GM12874 (cell line): Measurements from ENCODE around the gene FNDC3B.

ENCODE experiments used
- CTCF ChIP-seq: IDR thresholded peaks from 2 replicates; pipeline ENCODE4 v1.5.1; 2011; ENCODE audit warnings: low read depth, mild to moderate bottlenecking, control low read depth, low read length, moderate library complexity; ENCODE audit not compliant: insufficient read depth

FNDC3B gene

GRCh38 chr3:172352786-172353185, 313.4 kb downstream of the FNDC3B start:
- no peak for TF ChIP-seq CTCF

DNA sequence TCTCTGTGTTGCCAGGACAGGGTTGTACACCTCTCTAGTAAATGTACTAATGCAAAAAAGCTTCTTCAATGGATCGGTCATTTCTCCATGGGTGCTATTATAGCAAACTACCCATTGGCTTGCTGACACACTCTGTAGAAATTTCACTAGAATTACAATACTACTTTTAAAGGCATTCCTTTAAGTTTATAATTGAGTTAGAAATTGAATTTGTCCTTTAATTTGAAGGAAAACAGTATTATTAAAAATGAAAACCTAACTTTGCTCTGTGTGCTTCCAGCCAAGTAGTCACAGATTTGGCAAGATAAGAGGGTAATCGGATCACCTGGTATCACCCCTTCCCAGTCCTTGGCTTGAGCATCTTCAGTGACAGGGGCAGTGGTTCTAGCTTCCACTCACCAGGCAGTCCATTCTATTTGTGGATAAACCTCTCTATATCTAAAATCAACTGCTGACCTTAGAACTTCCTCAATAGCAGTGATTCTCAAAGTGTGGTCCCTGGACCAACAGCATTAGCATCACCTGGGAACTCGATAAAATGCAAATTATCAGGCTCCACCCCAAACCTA, 315.6 kb downstream of the FNDC3B start:
- TF ChIP-seq CTCF = no peak

DNA sequence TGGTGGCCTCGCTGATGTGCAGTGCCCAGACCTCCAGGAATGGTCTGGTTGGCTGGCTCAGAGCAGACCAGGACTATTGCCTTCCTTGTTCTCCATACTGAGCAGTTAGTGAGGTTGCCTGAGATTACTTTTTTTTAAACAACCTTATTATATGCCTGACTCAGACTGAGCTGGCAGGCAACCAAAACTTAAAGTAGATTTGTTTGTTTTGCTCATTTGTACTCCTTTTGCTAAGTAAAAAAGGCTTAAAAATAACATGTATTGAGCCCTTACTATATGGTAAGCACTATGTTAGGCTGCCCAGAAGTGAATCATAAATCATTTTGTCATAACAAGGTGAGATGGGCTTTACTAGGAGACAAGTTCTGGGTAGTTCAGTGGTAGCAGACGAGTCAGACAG, 316.5 kb downstream of the FNDC3B start:
- no peak for TF ChIP-seq CTCF

- no peak for TF ChIP-seq CTCF
These were observed 317.0 kb downstream of the FNDC3B start for GRCh38 chr3:172356427-172356826.

- no peak for TF ChIP-seq CTCF
These were observed 318.7 kb downstream of the FNDC3B start for GRCh38 chr3:172357850-172358754.

DNA sequence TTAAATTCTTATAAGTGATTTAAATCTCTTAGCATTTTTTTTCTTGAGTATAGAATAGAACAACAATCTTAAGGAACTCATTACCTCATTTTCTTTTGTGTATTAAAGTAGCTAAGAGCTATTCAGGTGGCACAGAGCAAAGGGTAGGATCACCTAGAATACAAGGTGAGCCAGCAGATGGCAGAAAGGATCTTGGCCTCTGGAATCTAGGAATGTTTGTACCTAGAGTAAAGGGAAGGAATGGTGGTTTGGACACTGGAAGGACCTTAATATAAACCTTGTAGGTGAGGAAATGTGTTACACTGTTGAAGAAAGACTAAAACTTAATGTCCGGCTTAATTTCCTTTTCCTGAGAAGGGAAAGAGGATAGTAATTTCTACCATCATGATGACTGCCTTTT, 319.9 kb downstream of the FNDC3B start:
- no peak for TF ChIP-seq CTCF

GRCh38 chr3:172359996-172360395, 320.6 kb downstream of the FNDC3B start:
- no peak for TF ChIP-seq CTCF
